ENCODE measurements around the gene NBAS. TPM values are rescaled to one million over a fixed set of nuclear protein-coding genes. Genes with fewer than 3 reads are reported as not detected.

Gene NBAS
- polyA plus RNA-seq, 2 of the 4 experiments (the other 2 are of a cell fraction), result 16.7 to 34.9 TPM

DNA sequence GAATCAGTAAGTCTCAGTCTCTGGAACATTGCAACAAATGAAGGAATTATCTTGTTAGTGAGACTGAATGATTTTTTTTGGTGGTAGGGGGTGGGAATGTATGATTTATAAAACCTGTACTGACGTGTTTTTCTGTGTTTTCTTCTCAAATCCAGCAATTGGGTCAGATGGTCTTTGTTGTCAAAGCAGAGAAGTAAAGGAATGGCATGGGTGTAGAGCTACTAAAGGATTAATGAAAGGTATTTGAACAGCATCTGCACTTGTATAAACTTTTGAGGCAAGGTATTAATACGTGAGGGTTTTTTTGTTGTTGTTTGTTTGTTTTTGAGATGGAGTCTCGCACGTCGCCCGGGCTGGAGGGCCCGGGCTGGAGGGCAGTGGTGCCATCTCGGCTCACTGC is 41.3 kb upstream of the NBAS start:
- WGBS (ENCODE audit: missing lambda C conversion rate), result 97% methylated on average over 8 of the region's 8 CpGs
- ChIA-PET CTCF (interaction anchor here (1.4 kb wide), 1 partner anchor 27 kb away, joined by 3 read pairs; no protein-coding TSS in a partner anchor), POLR2A (interaction anchor here (1.0 to 1.1 kb wide), 2 partner anchors 10 to 42 kb away, joined by 3 to 4 read pairs; partner anchors contain the start of gene NBAS)
- H3K4me2 ChIP-seq, result no peak overlapping the region
- DNase-seq (ENCODE audit: low read depth in 1 of 2, low spot score in 1 of 2), result no peak
- H3K27ac ChIP-seq, result no peak overlapping the region
- FAIRE-seq, result no peak
- ATAC-seq, result no peak
- H3K9me3 ChIP-seq, result no peaks in the 10 kb centered on the region
- no peak overlapping the region for H3K4me3 ChIP-seq
- H3K4me1 ChIP-seq, result no peaks in the 10 kb centered on the region
- TF ChIP-seq ZNF302 (CRISPR knock-in tag; IDR thresholded peaks at IDR 0.05) (no peak), EHF (CRISPR knock-in tag; IDR thresholded peaks at IDR 0.05) (no peak), KDM5A (IDR thresholded peaks at IDR 0.05) (no peak), FOXS1 (CRISPR knock-in tag; IDR thresholded peaks at IDR 0.05) (no peak), EP300 (IDR thresholded peaks at IDR 0.05) (no peak), KDM1A (IDR thresholded peaks at IDR 0.05; ENCODE audit: low read depth) (no peak), ESRRA (IDR thresholded peaks at IDR 0.05; ENCODE audit: borderline replicate concordance, low read length) (no peak), ZFP36 (IDR thresholded peaks at IDR 0.05; ENCODE audit: borderline replicate concordance, partially characterized antibody) (no peak), HOXA7 (CRISPR knock-in tag; IDR thresholded peaks at IDR 0.05) (no peak), NPAS2 (CRISPR knock-in tag; IDR thresholded peaks at IDR 0.05; ENCODE audit: borderline replicate concordance) (no peak), JUNB (IDR thresholded peaks at IDR 0.05) (no peak)
- TF ChIP-seq, protein P1, sequence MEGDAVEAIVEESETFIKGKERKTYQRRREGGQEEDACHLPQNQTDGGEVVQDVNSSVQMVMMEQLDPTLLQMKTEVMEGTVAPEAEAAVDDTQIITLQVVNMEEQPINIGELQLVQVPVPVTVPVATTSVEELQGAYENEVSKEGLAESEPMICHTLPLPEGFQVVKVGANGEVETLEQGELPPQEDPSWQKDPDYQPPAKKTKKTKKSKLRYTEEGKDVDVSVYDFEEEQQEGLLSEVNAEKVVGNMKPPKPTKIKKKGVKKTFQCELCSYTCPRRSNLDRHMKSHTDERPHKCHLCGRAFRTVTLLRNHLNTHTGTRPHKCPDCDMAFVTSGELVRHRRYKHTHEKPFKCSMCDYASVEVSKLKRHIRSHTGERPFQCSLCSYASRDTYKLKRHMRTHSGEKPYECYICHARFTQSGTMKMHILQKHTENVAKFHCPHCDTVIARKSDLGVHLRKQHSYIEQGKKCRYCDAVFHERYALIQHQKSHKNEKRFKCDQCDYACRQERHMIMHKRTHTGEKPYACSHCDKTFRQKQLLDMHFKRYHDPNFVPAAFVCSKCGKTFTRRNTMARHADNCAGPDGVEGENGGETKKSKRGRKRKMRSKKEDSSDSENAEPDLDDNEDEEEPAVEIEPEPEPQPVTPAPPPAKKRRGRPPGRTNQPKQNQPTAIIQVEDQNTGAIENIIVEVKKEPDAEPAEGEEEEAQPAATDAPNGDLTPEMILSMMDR (IDR thresholded peaks at IDR 0.05), result no peak
- TF ChIP-seq, protein P2, sequence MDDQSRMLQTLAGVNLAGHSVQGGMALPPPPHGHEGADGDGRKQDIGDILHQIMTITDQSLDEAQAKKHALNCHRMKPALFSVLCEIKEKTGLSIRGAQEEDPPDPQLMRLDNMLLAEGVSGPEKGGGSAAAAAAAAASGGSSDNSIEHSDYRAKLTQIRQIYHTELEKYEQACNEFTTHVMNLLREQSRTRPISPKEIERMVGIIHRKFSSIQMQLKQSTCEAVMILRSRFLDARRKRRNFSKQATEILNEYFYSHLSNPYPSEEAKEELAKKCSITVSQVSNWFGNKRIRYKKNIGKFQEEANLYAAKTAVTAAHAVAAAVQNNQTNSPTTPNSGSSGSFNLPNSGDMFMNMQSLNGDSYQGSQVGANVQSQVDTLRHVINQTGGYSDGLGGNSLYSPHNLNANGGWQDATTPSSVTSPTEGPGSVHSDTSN (IDR thresholded peaks at IDR 0.05), result no peak
- TF ChIP-seq, protein P3, sequence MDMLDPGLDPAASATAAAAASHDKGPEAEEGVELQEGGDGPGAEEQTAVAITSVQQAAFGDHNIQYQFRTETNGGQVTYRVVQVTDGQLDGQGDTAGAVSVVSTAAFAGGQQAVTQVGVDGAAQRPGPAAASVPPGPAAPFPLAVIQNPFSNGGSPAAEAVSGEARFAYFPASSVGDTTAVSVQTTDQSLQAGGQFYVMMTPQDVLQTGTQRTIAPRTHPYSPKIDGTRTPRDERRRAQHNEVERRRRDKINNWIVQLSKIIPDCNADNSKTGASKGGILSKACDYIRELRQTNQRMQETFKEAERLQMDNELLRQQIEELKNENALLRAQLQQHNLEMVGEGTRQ (IDR thresholded peaks at IDR 0.05), result no peak
- TF ChIP-seq, protein P4, sequence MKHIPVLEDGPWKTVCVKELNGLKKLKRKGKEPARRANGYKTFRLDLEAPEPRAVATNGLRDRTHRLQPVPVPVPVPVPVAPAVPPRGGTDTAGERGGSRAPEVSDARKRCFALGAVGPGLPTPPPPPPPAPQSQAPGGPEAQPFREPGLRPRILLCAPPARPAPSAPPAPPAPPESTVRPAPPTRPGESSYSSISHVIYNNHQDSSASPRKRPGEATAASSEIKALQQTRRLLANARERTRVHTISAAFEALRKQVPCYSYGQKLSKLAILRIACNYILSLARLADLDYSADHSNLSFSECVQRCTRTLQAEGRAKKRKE (CRISPR knock-in tag; IDR thresholded peaks at IDR 0.05; ENCODE audit: low read depth), result no peak

DNA sequence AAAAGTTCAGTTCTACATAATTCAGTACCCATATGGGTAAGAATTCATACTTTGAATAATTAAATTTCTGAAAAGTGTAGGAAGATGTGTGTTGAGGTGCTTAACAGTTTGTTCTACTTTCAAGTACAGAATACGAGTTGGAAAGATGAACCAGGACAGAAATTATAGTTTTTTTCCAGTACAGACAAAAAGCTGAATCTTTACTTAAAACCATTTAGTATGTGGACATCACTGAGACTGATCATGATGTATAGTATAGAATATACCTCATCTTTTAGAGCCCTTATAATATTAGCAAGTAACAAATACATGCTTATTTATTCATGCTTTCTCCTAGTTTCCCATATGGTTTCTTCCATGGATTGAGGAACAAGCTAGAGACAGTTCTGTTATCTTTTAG is 40.5 kb upstream of the NBAS start:
- 83% methylated on average over 1 of the region's 1 CpG for WGBS (ENCODE audit: missing lambda C conversion rate)
- Histone ChIP-seq H3K4me3 (no peak overlapping the region), H3K4me1 (no peaks in the 10 kb centered on the region), H3K4me2 (no peak overlapping the region), H3K9me3 (no peaks in the 10 kb centered on the region), H3K27ac (no peak overlapping the region)
- DNase-seq (ENCODE audit: low read depth in 1 of 2, low spot score in 1 of 2) (no peak), ATAC-seq (no peak), FAIRE-seq (no peak)
- CTCF ChIA-PET, result interaction anchor here (1.2 to 1.4 kb wide), 3 partner anchors 9 to 26 kb away, joined by 3 to 5 read pairs (median 5); no protein-coding TSS in a partner anchor
- no peak for TF ChIP-seq HDAC2 (IDR thresholded peaks at IDR 0.05)
- TF ChIP-seq CHD4 (IDR thresholded peaks at IDR 0.05; ENCODE audit: borderline replicate concordance), result no peak
- no peak for TF ChIP-seq ZSCAN20 (CRISPR knock-in tag; IDR thresholded peaks at IDR 0.05)
- TF ChIP-seq, protein P5, sequence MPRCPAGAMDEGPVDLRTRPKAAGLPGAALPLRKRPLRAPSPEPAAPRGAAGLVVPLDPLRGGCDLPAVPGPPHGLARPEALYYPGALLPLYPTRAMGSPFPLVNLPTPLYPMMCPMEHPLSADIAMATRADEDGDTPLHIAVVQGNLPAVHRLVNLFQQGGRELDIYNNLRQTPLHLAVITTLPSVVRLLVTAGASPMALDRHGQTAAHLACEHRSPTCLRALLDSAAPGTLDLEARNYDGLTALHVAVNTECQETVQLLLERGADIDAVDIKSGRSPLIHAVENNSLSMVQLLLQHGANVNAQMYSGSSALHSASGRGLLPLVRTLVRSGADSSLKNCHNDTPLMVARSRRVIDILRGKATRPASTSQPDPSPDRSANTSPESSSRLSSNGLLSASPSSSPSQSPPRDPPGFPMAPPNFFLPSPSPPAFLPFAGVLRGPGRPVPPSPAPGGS (IDR thresholded peaks at IDR 0.05), result no peak
- TF ChIP-seq ESRRA (IDR thresholded peaks at IDR 0.05; ENCODE audit: borderline replicate concordance, low read length), result no peak
- no peak for TF ChIP-seq CBX2 (IDR thresholded peaks at IDR 0.05; ENCODE audit: borderline replicate concordance, low read depth)
- no peak for TF ChIP-seq BHLHE40 (IDR thresholded peaks at IDR 0.05; ENCODE audit: low read depth, low read length)
- TF ChIP-seq EP300 (IDR thresholded peaks at IDR 0.05), result no peak
- TF ChIP-seq RCOR1 (IDR thresholded peaks at IDR 0.05; ENCODE audit: low read depth, low read length), result no peak
- TF ChIP-seq GATA3 (IDR thresholded peaks at IDR 0.05; ENCODE audit: borderline replicate concordance), result no peak
- TF ChIP-seq, protein P2 (IDR thresholded peaks at IDR 0.05), result no peak
- POLR2A ChIA-PET, result interaction anchor here (1.0 to 1.2 kb wide), 3 partner anchors 9 to 41 kb away, joined by 3 to 6 read pairs (median 4); partner anchors contain the start of gene NBAS

Measured in A549 (cell line).